HEK293 (cell line): Measurements from ENCODE around the gene LCN12.

Source experiments
- BCL11A ChIP-seq: fragments of 450-650 bp; formaldehyde crosslinking; IDR thresholded peaks from 2 replicates; pipeline ENCODE4 v1.5.1; 2016; ENCODE audit warnings: low read depth, missing biosample characterization, missing genetic modification characterization
- EGR2 ChIP-seq: fragments of 450-650 bp; formaldehyde crosslinking; IDR thresholded peaks from 2 replicates; pipeline ENCODE4 v1.5.1; 2016; ENCODE audit warnings: low read depth, missing biosample characterization, missing genetic modification characterization
- GFI1B ChIP-seq: fragments of 450-650 bp; formaldehyde crosslinking; IDR thresholded peaks from 2 replicates; pipeline ENCODE4 v1.5.1; 2016; ENCODE audit warnings: missing biosample characterization, missing genetic modification characterization
- GLIS1 ChIP-seq: fragments of 450-650 bp; formaldehyde crosslinking; IDR thresholded peaks from 2 replicates; pipeline ENCODE4 v1.5.1; 2016; ENCODE audit warnings: missing biosample characterization, missing genetic modification characterization
- KLF10 ChIP-seq: fragments of 450-650 bp; IDR thresholded peaks from 2 replicates; pipeline ENCODE4 v1.5.1; 2018; ENCODE audit warnings: missing biosample characterization, mild to moderate bottlenecking, missing genetic modification characterization
- ZBTB20 ChIP-seq: fragments of 450-650 bp; formaldehyde crosslinking; IDR thresholded peaks from 2 replicates; pipeline ENCODE4 v1.5.1; 2016; ENCODE audit warnings: missing biosample characterization, missing genetic modification characterization
- ZFP37 ChIP-seq: fragments of 450-650 bp; formaldehyde crosslinking; IDR thresholded peaks from 2 replicates; pipeline ENCODE4 v1.5.1; 2016; ENCODE audit warnings: missing biosample characterization, missing genetic modification characterization
- ZNF140 ChIP-seq: fragments of 450-650 bp; formaldehyde crosslinking; IDR thresholded peaks from 2 replicates; pipeline ENCODE4 v1.5.1; 2016; ENCODE audit warnings: missing biosample characterization, missing genetic modification characterization
- ZNF155 ChIP-seq: fragments of 450-650 bp; formaldehyde crosslinking; IDR thresholded peaks from 2 replicates; pipeline ENCODE4 v1.5.1; 2016; ENCODE audit warnings: missing biosample characterization, missing genetic modification characterization
- ZNF211 ChIP-seq: fragments of 450-650 bp; formaldehyde crosslinking; IDR thresholded peaks from 2 replicates; pipeline ENCODE4 v1.5.1; 2016; ENCODE audit warnings: low read depth, missing biosample characterization, missing genetic modification characterization
- ZNF433 ChIP-seq: fragments of 450-650 bp; formaldehyde crosslinking; IDR thresholded peaks from 2 replicates; pipeline ENCODE4 v1.5.1; 2016; ENCODE audit warnings: missing biosample characterization, missing genetic modification characterization, low read depth
- ZNF544 ChIP-seq: fragments of 450-650 bp; formaldehyde crosslinking; IDR thresholded peaks from 2 replicates; pipeline ENCODE4 v1.5.0; 2017; ENCODE audit warnings: missing biosample characterization, missing genetic modification characterization
- ZNF558 ChIP-seq: fragments of 450-650 bp; formaldehyde crosslinking; IDR thresholded peaks from 2 replicates; pipeline ENCODE4 v1.5.1; 2016; ENCODE audit warnings: missing biosample characterization, missing genetic modification characterization
- ZNF560 ChIP-seq: fragments of 450-650 bp; formaldehyde crosslinking; IDR thresholded peaks from 2 replicates; pipeline ENCODE4 v1.5.1; 2017; ENCODE audit warnings: missing biosample characterization, missing genetic modification characterization, borderline replicate concordance
- ZNF561 ChIP-seq: fragments of 450-650 bp; IDR thresholded peaks from 2 replicates; pipeline ENCODE4 v1.5.1; 2018; ENCODE audit warnings: missing biosample characterization, missing genetic modification characterization, borderline replicate concordance
- ZNF600 ChIP-seq: fragments of 450-650 bp; formaldehyde crosslinking; IDR thresholded peaks from 2 replicates; pipeline ENCODE4 v1.5.1; 2016; ENCODE audit warnings: missing biosample characterization, missing genetic modification characterization
- ZNF624 ChIP-seq: fragments of 450-650 bp; formaldehyde crosslinking; IDR thresholded peaks from 2 replicates; pipeline ENCODE4 v1.5.1; 2017; ENCODE audit warnings: missing biosample characterization, missing genetic modification characterization
- ZNF701 ChIP-seq: fragments of 450-650 bp; formaldehyde crosslinking; IDR thresholded peaks from 2 replicates; pipeline ENCODE4 v1.5.1; 2016; ENCODE audit warnings: missing biosample characterization, missing genetic modification characterization
- ZSCAN23 ChIP-seq: fragments of 450-650 bp; formaldehyde crosslinking; IDR thresholded peaks from 2 replicates; pipeline ENCODE4 v1.5.1; 2016; ENCODE audit warnings: missing biosample characterization, missing genetic modification characterization
- ZXDB ChIP-seq: fragments of 450-650 bp; formaldehyde crosslinking; IDR thresholded peaks from 2 replicates; pipeline ENCODE4 v1.5.1; 2016; ENCODE audit warnings: missing biosample characterization, missing genetic modification characterization
- TF ChIP-seq, protein P1 (sequence below): fragments of 450-650 bp; formaldehyde crosslinking; optimal IDR thresholded peaks from 2 replicates; pipeline ENCODE3; 2016; ENCODE audit warnings: missing biosample characterization, mild to moderate bottlenecking, missing genetic modification characterization
- TF ChIP-seq, protein P2 (sequence below): fragments of 450-650 bp; formaldehyde crosslinking; IDR thresholded peaks from 2 replicates; pipeline ENCODE4 v1.5.1; 2016; ENCODE audit warnings: missing biosample characterization, missing genetic modification characterization
- TF ChIP-seq, protein P3 (sequence below): fragments of 450-650 bp; formaldehyde crosslinking; IDR thresholded peaks from 2 replicates; pipeline ENCODE4 v1.5.1; 2016; ENCODE audit warnings: missing biosample characterization, missing genetic modification characterization
- TF ChIP-seq, protein P4 (sequence below): fragments of 450-650 bp; formaldehyde crosslinking; IDR thresholded peaks from 2 replicates; pipeline ENCODE4 v1.5.1; 2017; ENCODE audit warnings: missing biosample characterization, missing genetic modification characterization
- TF ChIP-seq, protein P5 (sequence below): fragments of 450-650 bp; formaldehyde crosslinking; IDR thresholded peaks from 2 replicates; pipeline ENCODE4 v1.5.1; 2016; ENCODE audit warnings: missing biosample characterization, missing genetic modification characterization
- TF ChIP-seq, protein P6 (sequence below): fragments of 450-650 bp; formaldehyde crosslinking; IDR thresholded peaks from 2 replicates; pipeline ENCODE4 v1.5.1; 2016; ENCODE audit warnings: missing biosample characterization, missing genetic modification characterization
- TF ChIP-seq, protein P7 (sequence below): fragments of 450-650 bp; formaldehyde crosslinking; IDR thresholded peaks from 2 replicates; pipeline ENCODE4 v1.5.1; 2017; ENCODE audit warnings: missing biosample characterization, mild to moderate bottlenecking, missing genetic modification characterization, moderate library complexity
- TF ChIP-seq, protein P8 (sequence below): fragments of 450-650 bp; formaldehyde crosslinking; IDR thresholded peaks from 2 replicates; pipeline ENCODE4 v1.5.1; 2016; ENCODE audit warnings: missing biosample characterization, missing genetic modification characterization

The LCN12 gene

DNA sequence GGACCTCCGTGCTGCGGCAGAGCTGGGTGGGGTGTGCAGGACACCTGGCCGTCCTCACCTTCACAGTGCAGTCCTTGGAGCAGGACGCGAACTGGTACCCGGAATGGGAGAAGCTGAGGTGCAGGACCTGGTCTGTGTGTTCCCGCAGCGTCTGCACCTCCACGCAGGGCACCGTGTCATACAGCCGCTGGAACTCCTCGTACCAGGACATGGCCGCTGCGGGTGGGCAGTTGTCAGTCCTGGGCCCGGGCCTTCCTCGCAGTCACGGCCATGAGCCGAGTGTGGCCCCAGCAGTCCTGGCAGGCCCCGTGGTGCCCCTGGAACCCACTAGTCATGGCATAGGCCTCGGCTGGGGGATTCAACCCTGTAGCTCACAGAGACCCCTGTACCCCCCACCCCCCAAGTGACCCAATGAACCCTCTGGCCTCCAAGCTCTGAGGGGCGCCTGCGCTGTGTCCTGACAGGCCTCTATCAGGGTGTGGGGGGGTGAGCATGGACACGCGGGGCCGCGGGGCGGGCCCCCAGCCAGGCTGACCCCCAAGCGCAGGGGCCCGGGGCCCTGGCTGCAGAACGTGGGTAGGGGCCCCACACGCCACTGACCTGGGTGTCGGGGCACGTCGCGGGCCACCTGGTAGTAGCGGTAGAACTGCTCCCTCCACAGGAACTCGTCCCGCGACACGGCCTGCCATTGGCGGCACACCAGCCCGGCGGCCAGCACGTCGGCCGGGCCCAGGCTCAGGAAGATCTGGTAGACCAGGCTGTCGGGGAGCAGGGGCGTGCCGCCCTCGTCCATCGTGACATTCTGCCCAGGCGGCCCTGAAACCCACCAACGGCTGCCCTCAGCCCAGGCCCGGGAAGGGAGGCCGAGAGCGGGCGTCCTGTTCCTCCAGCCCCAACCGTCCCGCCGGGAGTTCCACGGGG is 8.5 kb upstream of the LCN12 start (continued):
- TF ChIP-seq ZNF544 (tag by site-specific recombination) (no peak), ZNF561 (tag by site-specific recombination) (peak; percentile 11; the same call in 1 of the 2 replicates), EGR2 (tag by site-specific recombination) (no peak), ZXDB (tag by site-specific recombination) (peak; percentile 58), BCL11A (0 out of 2 replicates have a peak, but pooled peaks have one; percentile 6), ZNF433 (no peak), ZNF211 (tag by site-specific recombination) (no peak), ZNF140 (tag by site-specific recombination) (no peak), ZNF624 (tag by site-specific recombination) (no peak), ZBTB20 (tag by site-specific recombination) (peak; percentile 95), ZNF155 (tag by site-specific recombination) (no peak), ZNF600 (tag by site-specific recombination) (peak; percentile 70; the same call in 1 of the 2 replicates), ZSCAN23 (tag by site-specific recombination) (no peak), ZFP37 (peak; percentile 65; the same call in 1 of the 2 replicates), ZNF560 (tag by site-specific recombination) (no peak), GFI1B (tag by site-specific recombination) (no peak), KLF10 (tag by site-specific recombination) (no peak), GLIS1 (tag by site-specific recombination) (peak; percentile 45; the same call in 1 of the 2 replicates), ZNF558 (tag by site-specific recombination) (no peak), ZNF701 (tag by site-specific recombination) (no peak)
- TF ChIP-seq, protein P1, sequence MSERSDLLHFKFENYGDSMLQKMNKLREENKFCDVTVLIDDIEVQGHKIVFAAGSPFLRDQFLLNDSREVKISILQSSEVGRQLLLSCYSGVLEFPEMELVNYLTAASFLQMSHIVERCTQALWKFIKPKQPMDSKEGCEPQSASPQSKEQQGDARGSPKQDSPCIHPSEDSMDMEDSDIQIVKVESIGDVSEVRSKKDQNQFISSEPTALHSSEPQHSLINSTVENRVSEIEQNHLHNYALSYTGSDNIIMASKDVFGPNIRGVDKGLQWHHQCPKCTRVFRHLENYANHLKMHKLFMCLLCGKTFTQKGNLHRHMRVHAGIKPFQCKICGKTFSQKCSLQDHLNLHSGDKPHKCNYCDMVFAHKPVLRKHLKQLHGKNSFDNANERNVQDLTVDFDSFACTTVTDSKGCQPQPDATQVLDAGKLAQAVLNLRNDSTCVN (tag by site-specific recombination), result peak; percentile 42
- TF ChIP-seq, protein P2, sequence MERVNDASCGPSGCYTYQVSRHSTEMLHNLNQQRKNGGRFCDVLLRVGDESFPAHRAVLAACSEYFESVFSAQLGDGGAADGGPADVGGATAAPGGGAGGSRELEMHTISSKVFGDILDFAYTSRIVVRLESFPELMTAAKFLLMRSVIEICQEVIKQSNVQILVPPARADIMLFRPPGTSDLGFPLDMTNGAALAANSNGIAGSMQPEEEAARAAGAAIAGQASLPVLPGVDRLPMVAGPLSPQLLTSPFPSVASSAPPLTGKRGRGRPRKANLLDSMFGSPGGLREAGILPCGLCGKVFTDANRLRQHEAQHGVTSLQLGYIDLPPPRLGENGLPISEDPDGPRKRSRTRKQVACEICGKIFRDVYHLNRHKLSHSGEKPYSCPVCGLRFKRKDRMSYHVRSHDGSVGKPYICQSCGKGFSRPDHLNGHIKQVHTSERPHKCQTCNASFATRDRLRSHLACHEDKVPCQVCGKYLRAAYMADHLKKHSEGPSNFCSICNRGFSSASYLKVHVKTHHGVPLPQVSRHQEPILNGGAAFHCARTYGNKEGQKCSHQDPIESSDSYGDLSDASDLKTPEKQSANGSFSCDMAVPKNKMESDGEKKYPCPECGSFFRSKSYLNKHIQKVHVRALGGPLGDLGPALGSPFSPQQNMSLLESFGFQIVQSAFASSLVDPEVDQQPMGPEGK (tag by site-specific recombination), result peak; percentile 79
- TF ChIP-seq, protein P3, sequence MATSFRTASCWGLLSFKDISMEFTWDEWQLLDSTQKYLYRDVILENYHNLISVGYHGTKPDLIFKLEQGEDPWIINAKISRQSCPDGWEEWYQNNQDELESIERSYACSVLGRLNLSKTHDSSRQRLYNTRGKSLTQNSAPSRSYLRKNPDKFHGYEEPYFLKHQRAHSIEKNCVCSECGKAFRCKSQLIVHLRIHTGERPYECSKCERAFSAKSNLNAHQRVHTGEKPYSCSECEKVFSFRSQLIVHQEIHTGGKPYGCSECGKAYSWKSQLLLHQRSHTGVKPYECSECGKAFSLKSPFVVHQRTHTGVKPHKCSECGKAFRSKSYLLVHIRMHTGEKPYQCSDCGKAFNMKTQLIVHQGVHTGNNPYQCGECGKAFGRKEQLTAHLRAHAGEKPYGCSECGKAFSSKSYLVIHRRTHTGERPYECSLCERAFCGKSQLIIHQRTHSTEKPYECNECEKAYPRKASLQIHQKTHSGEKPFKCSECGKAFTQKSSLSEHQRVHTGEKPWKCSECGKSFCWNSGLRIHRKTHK (tag by site-specific recombination), result no peak
- TF ChIP-seq, protein P4, sequence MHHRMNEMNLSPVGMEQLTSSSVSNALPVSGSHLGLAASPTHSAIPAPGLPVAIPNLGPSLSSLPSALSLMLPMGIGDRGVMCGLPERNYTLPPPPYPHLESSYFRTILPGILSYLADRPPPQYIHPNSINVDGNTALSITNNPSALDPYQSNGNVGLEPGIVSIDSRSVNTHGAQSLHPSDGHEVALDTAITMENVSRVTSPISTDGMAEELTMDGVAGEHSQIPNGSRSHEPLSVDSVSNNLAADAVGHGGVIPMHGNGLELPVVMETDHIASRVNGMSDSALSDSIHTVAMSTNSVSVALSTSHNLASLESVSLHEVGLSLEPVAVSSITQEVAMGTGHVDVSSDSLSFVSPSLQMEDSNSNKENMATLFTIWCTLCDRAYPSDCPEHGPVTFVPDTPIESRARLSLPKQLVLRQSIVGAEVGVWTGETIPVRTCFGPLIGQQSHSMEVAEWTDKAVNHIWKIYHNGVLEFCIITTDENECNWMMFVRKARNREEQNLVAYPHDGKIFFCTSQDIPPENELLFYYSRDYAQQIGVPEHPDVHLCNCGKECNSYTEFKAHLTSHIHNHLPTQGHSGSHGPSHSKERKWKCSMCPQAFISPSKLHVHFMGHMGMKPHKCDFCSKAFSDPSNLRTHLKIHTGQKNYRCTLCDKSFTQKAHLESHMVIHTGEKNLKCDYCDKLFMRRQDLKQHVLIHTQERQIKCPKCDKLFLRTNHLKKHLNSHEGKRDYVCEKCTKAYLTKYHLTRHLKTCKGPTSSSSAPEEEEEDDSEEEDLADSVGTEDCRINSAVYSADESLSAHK (tag by site-specific recombination), result no peak
- TF ChIP-seq, protein P5, sequence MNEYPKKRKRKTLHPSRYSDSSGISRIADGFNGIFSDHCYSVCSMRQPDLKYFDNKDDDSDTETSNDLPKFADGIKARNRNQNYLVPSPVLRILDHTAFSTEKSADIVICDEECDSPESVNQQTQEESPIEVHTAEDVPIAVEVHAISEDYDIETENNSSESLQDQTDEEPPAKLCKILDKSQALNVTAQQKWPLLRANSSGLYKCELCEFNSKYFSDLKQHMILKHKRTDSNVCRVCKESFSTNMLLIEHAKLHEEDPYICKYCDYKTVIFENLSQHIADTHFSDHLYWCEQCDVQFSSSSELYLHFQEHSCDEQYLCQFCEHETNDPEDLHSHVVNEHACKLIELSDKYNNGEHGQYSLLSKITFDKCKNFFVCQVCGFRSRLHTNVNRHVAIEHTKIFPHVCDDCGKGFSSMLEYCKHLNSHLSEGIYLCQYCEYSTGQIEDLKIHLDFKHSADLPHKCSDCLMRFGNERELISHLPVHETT, result no peak
- TF ChIP-seq, protein P6, sequence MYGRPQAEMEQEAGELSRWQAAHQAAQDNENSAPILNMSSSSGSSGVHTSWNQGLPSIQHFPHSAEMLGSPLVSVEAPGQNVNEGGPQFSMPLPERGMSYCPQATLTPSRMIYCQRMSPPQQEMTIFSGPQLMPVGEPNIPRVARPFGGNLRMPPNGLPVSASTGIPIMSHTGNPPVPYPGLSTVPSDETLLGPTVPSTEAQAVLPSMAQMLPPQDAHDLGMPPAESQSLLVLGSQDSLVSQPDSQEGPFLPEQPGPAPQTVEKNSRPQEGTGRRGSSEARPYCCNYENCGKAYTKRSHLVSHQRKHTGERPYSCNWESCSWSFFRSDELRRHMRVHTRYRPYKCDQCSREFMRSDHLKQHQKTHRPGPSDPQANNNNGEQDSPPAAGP (tag by site-specific recombination), result 0 out of 2 replicates have a peak, but pooled peaks have one; percentile 16
- TF ChIP-seq, protein P7, sequence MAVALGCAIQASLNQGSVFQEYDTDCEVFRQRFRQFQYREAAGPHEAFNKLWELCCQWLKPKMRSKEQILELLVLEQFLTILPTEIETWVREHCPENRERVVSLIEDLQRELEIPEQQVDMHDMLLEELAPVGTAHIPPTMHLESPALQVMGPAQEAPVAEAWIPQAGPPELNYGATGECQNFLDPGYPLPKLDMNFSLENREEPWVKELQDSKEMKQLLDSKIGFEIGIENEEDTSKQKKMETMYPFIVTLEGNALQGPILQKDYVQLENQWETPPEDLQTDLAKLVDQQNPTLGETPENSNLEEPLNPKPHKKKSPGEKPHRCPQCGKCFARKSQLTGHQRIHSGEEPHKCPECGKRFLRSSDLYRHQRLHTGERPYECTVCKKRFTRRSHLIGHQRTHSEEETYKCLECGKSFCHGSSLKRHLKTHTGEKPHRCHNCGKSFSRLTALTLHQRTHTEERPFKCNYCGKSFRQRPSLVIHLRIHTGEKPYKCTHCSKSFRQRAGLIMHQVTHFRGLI, result peak; percentile 92
- TF ChIP-seq, protein P8, sequence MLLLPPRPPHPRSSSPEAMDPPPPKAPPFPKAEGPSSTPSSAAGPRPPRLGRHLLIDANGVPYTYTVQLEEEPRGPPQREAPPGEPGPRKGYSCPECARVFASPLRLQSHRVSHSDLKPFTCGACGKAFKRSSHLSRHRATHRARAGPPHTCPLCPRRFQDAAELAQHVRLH (tag by site-specific recombination), result no peak
